ENCODE measurements around the gene KIF21A.

GRCh38 chr12:39314547-39314946 lies 128.4 kb downstream of the KIF21A start:
- TF ChIP-seq POLR2AphosphoS5 (IDR thresholded peaks at IDR 0.05; ENCODE audit: low read depth, low read length) (no peak), POLR2A (IDR thresholded peaks at IDR 0.05; ENCODE audit: low read depth, low read length) (no peak)

Data from GM12891 (cell line).